HEK293T (cell line): ENCODE data around the gene MYL10.

Source experiments
- CTCF ChIA-PET: fragments of 350-600 bp; formaldehyde crosslinking; extraction: SDS; loops from one replicate; lab custom pipeline; 2021; ENCODE audit warnings: antibody characterized with exemption, inconsistent platforms; lab: Yijun Ruan, JAX
- POLR2A ChIA-PET: fragments of 350-600 bp; formaldehyde crosslinking; extraction: SDS; loops from one replicate; lab custom pipeline; 2020; ENCODE audit warnings: antibody characterized with exemption, inconsistent platforms; lab: Yijun Ruan, JAX
- DNase-seq: peaks from one replicate; pipeline ENCODE4 v3.0.0; 2012; ENCODE audit warnings: mixed read lengths; ENCODE audit errors: extremely low spot score
- ARNT ChIP-seq: fragments of 450-650 bp; IDR thresholded peaks from 2 replicates; pipeline ENCODE4 v1.6.1; 2017; ENCODE audit warnings: mild to moderate bottlenecking
- BHLHE40 ChIP-seq: fragments of 450-650 bp; IDR thresholded peaks from 2 replicates; pipeline ENCODE4 v1.6.1; 2016; ENCODE audit warnings: mild to moderate bottlenecking, moderate library complexity, borderline replicate concordance
- CTBP1 ChIP-seq: fragments of 450-650 bp; IDR thresholded peaks from 2 replicates; pipeline ENCODE4 v1.6.1; 2016; ENCODE audit warnings: borderline replicate concordance
- ELF4 ChIP-seq: fragments of 450-650 bp; IDR thresholded peaks from 2 replicates; pipeline ENCODE4 v1.6.1; 2017; ENCODE audit warnings: antibody characterized with exemption
- FOXA1 ChIP-seq: fragments of 450-650 bp; IDR thresholded peaks from 2 replicates; pipeline ENCODE4 v1.6.1; 2016; ENCODE audit warnings: mild to moderate bottlenecking
- FOXK2 ChIP-seq: fragments of 450-650 bp; IDR thresholded peaks from 2 replicates; pipeline ENCODE4 v1.6.1; 2016; ENCODE audit warnings: mild to moderate bottlenecking
- FOXM1 ChIP-seq: fragments of 450-650 bp; IDR thresholded peaks from 2 replicates; pipeline ENCODE4 v1.6.1; 2017; ENCODE audit warnings: mild to moderate bottlenecking, borderline replicate concordance
- HDGF ChIP-seq: fragments of 450-650 bp; IDR thresholded peaks from 2 replicates; pipeline ENCODE4 v1.6.1; 2017; ENCODE audit warnings: antibody characterized with exemption, borderline replicate concordance
- L3MBTL2 ChIP-seq: fragments of 450-650 bp; conservative IDR thresholded peaks from 2 replicates; pipeline ENCODE4 v1.6.1; 2016; ENCODE audit warnings: mild to moderate bottlenecking
- LEF1 ChIP-seq: fragments of 450-650 bp; IDR thresholded peaks from 2 replicates; pipeline ENCODE4 v1.6.1; 2017; ENCODE audit warnings: mild to moderate bottlenecking, borderline replicate concordance
- NFRKB ChIP-seq: fragments of 450-650 bp; IDR thresholded peaks from 2 replicates; pipeline ENCODE4 v1.6.1; 2016; ENCODE audit warnings: mild to moderate bottlenecking, moderate library complexity
- SP1 ChIP-seq: fragments of 450-650 bp; IDR thresholded peaks from 2 replicates; pipeline ENCODE4 v1.6.1; 2017
- SUZ12 ChIP-seq: fragments of 450-650 bp; IDR thresholded peaks from 2 replicates; pipeline ENCODE4 v1.6.1; 2016; ENCODE audit warnings: mild to moderate bottlenecking
- TARDBP ChIP-seq: fragments of 450-650 bp; IDR thresholded peaks from 2 replicates; pipeline ENCODE4 v1.6.1; 2016
- ZNF384 ChIP-seq: fragments of 450-650 bp; IDR thresholded peaks from 2 replicates; pipeline ENCODE4 v1.6.1; 2016
- TF ChIP-seq, protein P1 (sequence below): fragments of 450-650 bp; IDR thresholded peaks from 2 replicates; pipeline ENCODE4 v1.6.1; 2016

The MYL10 gene

DNA sequence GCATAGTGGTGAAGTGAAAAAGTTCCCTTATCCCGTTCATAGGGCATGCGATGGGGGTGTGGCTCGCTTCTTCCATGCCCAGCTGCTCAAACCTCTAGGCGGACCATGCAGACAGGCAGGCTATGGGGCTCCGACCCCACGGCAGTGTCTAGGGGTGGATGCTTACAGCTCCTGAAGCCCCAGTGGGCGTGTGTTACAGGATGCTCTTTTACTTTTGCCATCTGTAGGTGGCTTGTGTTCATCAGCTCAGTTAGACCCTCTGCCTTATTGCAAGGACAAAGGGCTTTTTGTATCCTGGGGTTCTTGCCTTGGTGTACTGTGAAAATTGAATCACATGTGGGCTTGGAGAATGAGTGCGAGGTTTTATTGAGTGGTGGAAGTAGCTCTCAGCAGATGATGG is at the start of gene MYL10:
Gene MYL10 (minus strand): TSS at position 126 of the 400 bp plus-strand sequence. CDS start 178 bp downstream, outside the sequence.
- DNase-seq = no peak
- POLR2A ChIA-PET = no interaction called here
- TF ChIP-seq SP1 (no peak), ARNT (no peak), CTBP1 (no peak), HDGF (no peak), ELF4 (no peak), FOXK2 (no peak), FOXM1 (no peak), NFRKB (no peak), LEF1 (no peak), ZNF384 (no peak), TARDBP (no peak), SUZ12 (no peak), FOXA1 (no peak)
- TF ChIP-seq, protein P1, sequence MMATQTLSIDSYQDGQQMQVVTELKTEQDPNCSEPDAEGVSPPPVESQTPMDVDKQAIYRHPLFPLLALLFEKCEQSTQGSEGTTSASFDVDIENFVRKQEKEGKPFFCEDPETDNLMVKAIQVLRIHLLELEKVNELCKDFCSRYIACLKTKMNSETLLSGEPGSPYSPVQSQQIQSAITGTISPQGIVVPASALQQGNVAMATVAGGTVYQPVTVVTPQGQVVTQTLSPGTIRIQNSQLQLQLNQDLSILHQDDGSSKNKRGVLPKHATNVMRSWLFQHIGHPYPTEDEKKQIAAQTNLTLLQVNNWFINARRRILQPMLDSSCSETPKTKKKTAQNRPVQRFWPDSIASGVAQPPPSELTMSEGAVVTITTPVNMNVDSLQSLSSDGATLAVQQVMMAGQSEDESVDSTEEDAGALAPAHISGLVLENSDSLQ = no peak
- CTCF ChIA-PET = no interaction called here

DNA sequence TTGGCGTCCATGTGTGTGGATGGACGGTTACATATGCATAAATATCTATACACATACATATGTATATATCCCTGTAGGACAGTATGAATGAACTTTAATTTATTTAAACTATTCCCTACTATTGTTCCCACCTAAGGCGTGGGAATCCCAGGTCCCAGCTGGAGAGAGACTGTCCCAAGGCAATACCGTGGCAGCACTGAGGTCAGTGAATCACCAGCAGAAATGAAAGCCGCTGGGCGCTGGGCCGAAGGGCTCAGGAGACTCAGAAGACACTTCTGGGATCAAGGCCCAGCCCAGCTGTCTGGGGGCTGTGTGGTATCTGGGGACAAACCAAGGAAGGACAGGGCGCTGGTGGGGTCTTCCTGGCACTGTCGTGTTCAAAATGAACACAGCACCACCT is 49.6 kb upstream of the MYL10 start:
- POLR2A ChIA-PET = no interaction called here
- no peak for DNase-seq
- TF ChIP-seq TARDBP (no peak), CTBP1 (no peak)
- CTCF ChIA-PET = no interaction called here

DNA sequence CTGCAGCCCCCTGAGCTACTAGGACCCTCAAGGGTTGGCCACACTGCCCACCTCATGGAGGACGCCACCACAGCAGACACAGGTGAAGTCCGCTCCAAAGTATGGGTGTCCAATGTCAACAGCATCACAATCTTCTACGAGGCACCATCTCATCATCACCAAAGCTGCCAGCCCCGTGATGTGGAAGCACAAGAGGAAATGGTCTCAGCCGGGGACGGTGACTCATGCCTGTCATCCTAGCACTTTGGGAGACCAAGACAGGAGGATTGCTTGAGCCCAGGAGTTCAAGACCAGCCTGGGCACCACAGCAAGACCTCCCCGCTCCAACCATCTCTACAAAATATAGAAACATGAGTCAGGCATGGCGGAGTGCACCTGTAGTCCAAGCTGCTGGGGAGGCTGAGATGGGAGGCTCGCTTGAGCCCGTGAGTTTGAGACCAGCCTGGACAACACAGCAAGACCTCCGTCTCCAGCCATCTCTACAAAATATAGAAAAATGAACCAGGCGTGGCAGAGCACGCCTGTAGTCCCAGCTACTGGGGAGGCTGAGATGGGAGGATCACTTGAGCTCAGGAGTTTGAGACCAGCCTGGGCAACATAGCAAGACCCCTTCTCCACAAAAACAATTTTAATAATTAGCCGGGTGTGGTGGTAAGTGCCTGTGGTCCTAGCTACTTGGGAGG is 48.8 kb upstream of the MYL10 start:
- CTCF ChIA-PET = no interaction called here
- TF ChIP-seq ZNF384 (no peak), SP1 (no peak), CTBP1 (no peak), ELF4 (no peak), HDGF (no peak), BHLHE40 (no peak), FOXM1 (no peak), NFRKB (no peak), FOXA1 (no peak), SUZ12 (no peak)
- no peak for DNase-seq
- POLR2A ChIA-PET = no interaction called here

DNA sequence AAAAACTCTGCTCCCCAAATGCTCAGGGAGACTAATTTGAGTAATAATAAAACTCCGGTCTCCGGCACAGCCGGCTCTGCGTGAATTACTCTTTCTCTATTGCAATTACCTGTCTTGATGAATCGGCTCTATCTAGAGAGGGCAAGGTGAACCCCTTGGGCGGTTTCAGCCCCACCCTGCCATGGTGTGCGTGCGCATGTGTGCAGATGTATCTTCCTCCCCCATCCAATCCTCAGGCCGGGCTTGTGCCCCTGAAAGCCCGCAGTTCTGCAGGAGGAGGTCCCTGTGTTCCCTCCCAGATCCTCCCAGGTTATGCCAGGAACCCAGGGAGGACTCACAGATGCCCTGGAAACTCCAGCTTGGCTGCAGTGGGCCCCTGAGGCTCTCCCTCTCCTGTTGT is 48.3 kb upstream of the MYL10 start:
- no peak for DNase-seq
- POLR2A ChIA-PET = no interaction called here
- CTCF ChIA-PET = no interaction called here
- TF ChIP-seq CTBP1 (no peak), FOXM1 (no peak), SP1 (no peak), ELF4 (no peak), FOXK2 (no peak), ZNF384 (no peak), HDGF (no peak), ARNT (no peak)

DNA sequence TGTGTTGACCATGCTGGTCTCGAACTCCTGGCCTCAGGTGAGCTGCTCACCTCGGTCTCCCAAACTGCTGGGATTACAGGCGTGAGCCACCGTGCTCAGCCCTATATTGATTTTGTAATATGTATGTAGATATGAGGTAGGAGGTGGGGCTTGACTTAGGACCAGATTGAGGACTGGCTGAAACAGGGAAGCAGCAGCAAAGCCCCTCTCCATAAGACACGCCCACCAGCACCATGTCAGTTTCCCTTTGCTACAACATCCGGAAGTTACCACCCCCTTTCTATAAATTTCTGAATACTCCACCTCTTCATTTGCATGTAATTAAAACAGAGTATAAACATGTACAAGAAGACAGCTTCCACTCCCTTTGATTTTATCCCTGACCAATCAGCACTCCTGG is 47.9 kb upstream of the MYL10 start:
- no peak for DNase-seq
- CTCF ChIA-PET = no interaction called here
- no peak for TF ChIP-seq CTBP1
- TF ChIP-seq HDGF = no peak
- TF ChIP-seq SP1 = no peak
- no peak for TF ChIP-seq BHLHE40
- no peak for TF ChIP-seq FOXK2
- TF ChIP-seq ARNT = no peak
- POLR2A ChIA-PET = no interaction called here

DNA sequence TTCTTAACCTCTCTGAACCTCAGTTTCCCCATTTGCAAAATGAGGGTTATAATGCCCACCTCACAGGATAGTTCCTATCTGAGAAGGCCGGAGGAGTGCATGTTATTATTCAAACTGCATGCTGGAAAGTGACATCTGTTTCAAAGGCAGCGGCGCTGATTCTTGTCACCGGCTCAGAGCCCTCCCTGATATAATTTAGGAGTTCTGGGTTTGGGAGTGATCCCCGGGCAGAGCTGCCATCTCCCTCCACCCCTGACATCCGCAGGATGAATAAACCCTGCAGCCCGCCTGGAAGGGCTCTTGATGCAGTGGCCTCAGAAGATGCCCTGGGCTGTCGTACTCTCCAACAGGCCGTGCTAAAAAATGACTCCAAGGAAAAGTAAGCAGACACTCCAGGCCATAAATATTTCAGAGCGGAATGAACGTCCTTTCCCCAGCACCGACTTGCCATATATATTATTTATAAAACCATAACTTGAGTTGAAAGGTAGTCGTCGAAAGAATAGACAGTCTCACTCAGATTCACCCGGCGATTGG is 47.0 kb upstream of the MYL10 start:
- no peak for DNase-seq
- TF ChIP-seq TARDBP = no peak
- TF ChIP-seq BHLHE40 = no peak
- no peak for TF ChIP-seq LEF1
- no peak for TF ChIP-seq CTBP1
- no peak for TF ChIP-seq FOXM1
- no peak for TF ChIP-seq ZNF384
- no peak for TF ChIP-seq FOXK2
- TF ChIP-seq, protein P1 = no peak
- ChIA-PET POLR2A (interaction anchor here (0.6 kb wide), 1 partner anchor 28 kb away, joined by 3 read pairs; no protein-coding TSS in a partner anchor), CTCF (no interaction called here)

DNA sequence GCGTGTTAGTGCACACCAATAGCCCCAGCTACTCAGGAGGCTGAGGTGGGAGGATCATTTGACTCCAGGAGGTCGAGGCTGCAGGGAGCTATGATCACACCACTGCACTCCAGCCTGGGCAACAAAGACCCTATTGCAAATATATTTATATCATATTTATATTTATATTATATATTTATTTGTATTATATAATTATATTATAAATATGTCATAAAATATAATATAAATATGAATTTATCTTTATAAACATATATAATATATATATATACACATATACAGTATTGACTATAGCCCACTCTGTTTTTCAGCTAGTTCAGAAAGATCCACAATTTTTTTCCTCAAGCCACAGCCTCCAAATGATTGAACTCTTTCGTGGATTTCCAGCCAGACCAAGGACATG is 45.3 kb upstream of the MYL10 start:
- no peak for DNase-seq
- ChIA-PET POLR2A (no interaction called here), CTCF (no interaction called here)
- TF ChIP-seq L3MBTL2 = no peak
- TF ChIP-seq ARNT = no peak
- TF ChIP-seq FOXA1 = no peak
- no peak for TF ChIP-seq HDGF
- TF ChIP-seq CTBP1 = no peak
- TF ChIP-seq ELF4 = no peak
- TF ChIP-seq TARDBP = no peak
